ENCODE measurements around the gene FAH. TPM values are rescaled to one million over a fixed set of nuclear protein-coding genes. Genes with fewer than 3 reads are reported as not detected.

FAH gene
- total and polyA plus RNA-seq, 10 of the 15 experiments (the other 5 are each of a cell fraction or from before 2014, with no cell fraction given) = 36.3 to 121 (median 62.0) TPM

DNA sequence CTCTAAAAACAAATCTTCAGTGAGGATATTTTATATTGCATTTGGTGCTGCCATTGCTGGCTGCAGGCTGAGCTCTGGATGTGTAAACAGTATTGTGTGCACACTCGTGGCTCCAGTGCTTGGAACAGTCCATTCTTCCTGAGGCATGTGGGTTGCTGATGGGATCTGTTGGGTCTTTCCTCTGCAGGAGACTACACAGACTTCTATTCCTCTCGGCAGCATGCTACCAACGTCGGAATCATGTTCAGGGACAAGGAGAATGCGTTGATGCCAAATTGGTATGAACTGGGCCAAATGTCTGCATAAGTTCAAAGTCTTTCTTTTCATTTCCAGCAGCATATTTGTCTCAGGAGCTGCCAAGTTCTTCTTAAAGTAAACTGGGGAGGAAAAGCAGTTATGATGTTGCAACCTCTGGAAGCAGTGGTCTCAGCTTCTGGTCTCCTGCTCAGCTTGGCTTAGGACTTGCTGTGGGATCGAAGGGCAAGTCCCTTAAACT, 9.3 kb downstream of the FAH start:
- CTCF ChIA-PET = interaction anchor here (0.7 to 1.8 kb wide), 3 partner anchors 10 to 288 kb away, joined by 3 to 5 read pairs (median 3); no protein-coding TSS in a partner anchor
- H3K4me3 ChIP-seq = no peak overlapping the region
- no peak for DNase-seq (ENCODE audit: low read depth, low spot score)
- no peaks in the 10 kb centered on the region for H3K9me3 ChIP-seq (replicated peaks; ENCODE audit: control insufficient read depth, insufficient read depth, low read length)
- no peak overlapping the region for H3K9ac ChIP-seq (ENCODE audit: control insufficient read depth, insufficient read depth, low read length)
- ATAC-seq = no peak
- no peak for FAIRE-seq
- peaks cover 19% of the 10 kb centered on the region for H3K4me1 ChIP-seq (ENCODE audit: control insufficient read depth, insufficient read depth, low read length)
- H3K79me2 ChIP-seq (ENCODE audit: control insufficient read depth, insufficient read depth, low read length) = no peaks in the 10 kb centered on the region
- 96% methylated on average over 6 of the region's 6 CpGs for WGBS (ENCODE audit: insufficient coverage, insufficient replicate concordance, low lambda C conversion rate, missing lambda C conversion rate)
- intact Hi-C loops (cut with micrococcal nuclease; ENCODE audit: unreplicated experiment) = no loop called here
- no peak overlapping the region for H2AFZ ChIP-seq (ENCODE audit: control insufficient read depth, low read depth, low read length)
- H3K4me2 ChIP-seq (ENCODE audit: control insufficient read depth, insufficient read depth) = no peak overlapping the region
- in situ Hi-C loops (cut with MboI) = no loop called here
- no peak for TF ChIP-seq BCL3 (IDR thresholded peaks at IDR 0.05; ENCODE audit: borderline replicate concordance, insufficient read depth, low read depth, low read length, poor library complexity, severe bottlenecking)
- no peak for TF ChIP-seq SRF (IDR thresholded peaks at IDR 0.05; ENCODE audit: low read depth in 2 of 2, low read length in 2 of 2)
- no peak for TF ChIP-seq CTCF (IDR thresholded peaks at IDR 0.05 in 2 of 3, conservative IDR thresholded peaks at IDR 0.05 in 1 of 3; ENCODE audit: control insufficient read depth in 2 of 3, extremely low read depth in 1 of 3, insufficient read depth in 1 of 3, low read depth in 3 of 3, low read length in 3 of 3)
- TF ChIP-seq EP300 (IDR thresholded peaks at IDR 0.05; ENCODE audit: borderline replicate concordance in 1 of 2, control insufficient read depth in 1 of 2, low read depth in 2 of 2, low read length in 2 of 2) = no peak
- no peak for TF ChIP-seq NR2F1 (conservative IDR thresholded peaks at IDR 0.05)
- TF ChIP-seq NBN (IDR thresholded peaks at IDR 0.05) = no peak
- no peak for TF ChIP-seq SIX5 (IDR thresholded peaks at IDR 0.05; ENCODE audit: low read depth, low read length, severe bottlenecking)
- no peak for TF ChIP-seq YBX1 (IDR thresholded peaks at IDR 0.05)
- TF ChIP-seq TAF1 (IDR thresholded peaks at IDR 0.05; ENCODE audit: borderline replicate concordance, low read depth, low read length) = no peak
- no peak overlapping the region for H3K27ac ChIP-seq (ENCODE audit: control insufficient read depth, insufficient read depth)
- SMC1A ChIA-PET (ENCODE audit: uncharacterized antibody, unreplicated experiment) = interaction anchor here (1.7 kb wide), 1 partner anchor 11 kb away, joined by 4 read pairs; no protein-coding TSS in a partner anchor
- POLR2A ChIA-PET = no interaction called here
- RAD21 ChIA-PET (ENCODE audit: unreplicated experiment) = no interaction called here
- H3K27me3 ChIP-seq (replicated peaks in 1 of 2; ENCODE audit: control insufficient read depth in 2 of 2, insufficient read depth in 2 of 2, low read length in 1 of 2) = no peaks in the 10 kb centered on the region
- no TSS peak for BruUV-seq (replicated peaks)
- no peaks in the 10 kb centered on the region for H4K20me1 ChIP-seq (ENCODE audit: control insufficient read depth, insufficient read depth)
- H3K36me3 ChIP-seq (ENCODE audit: control insufficient read depth in 2 of 2, insufficient read depth in 2 of 2, low read length in 1 of 2) = peaks cover 4 to 12% of the 10 kb centered on the region in 2 experiments
